ENCODE data around the gene ASTN2. TPM values are rescaled to one million over a fixed set of nuclear protein-coding genes. Genes with fewer than 3 reads are reported as not detected.

ASTN2 gene
- total and polyA plus RNA-seq, 10 of the 15 experiments (the other 5 are each of a cell fraction or from before 2014, with no cell fraction given): 1.4 to 15.7 (median 7.0) TPM

DNA sequence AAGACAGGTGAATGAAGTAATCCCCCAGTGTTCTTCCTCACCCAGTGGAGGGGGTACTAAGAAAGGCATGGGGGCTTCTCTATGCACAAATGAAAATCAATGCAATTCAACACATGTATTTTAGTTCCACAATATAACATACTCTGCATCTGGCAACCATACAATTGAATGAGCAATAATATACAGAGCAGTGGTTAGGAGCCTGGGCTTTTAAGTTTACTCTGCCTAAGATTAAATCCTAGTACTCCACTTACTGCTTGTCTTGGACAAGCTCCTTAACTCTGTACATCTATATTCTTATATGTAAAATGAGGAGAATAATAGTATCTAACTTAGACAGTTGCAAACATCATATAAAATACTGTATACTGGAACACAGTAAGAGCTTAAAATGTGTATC lies 923.2 kb downstream of the ASTN2 start:
- Histone ChIP-seq H3K4me1 (ENCODE audit: control insufficient read depth, insufficient read depth, low read length) (no peaks in the 10 kb centered on the region), H3K27ac (ENCODE audit: control insufficient read depth, insufficient read depth) (no peak overlapping the region), H3K79me2 (ENCODE audit: control insufficient read depth, insufficient read depth, low read length) (no peaks in the 10 kb centered on the region), H3K36me3 (ENCODE audit: control insufficient read depth in 2 of 2, insufficient read depth in 2 of 2, low read length in 1 of 2) (no peaks in the 10 kb centered on the region), H3K4me3 (no peak overlapping the region), H4K20me1 (ENCODE audit: control insufficient read depth, insufficient read depth) (no peaks in the 10 kb centered on the region), H3K27me3 (replicated peaks in 1 of 2; ENCODE audit: control insufficient read depth in 2 of 2, insufficient read depth in 2 of 2, low read length in 1 of 2) (no peaks in the 10 kb centered on the region), H3K9ac (ENCODE audit: control insufficient read depth, insufficient read depth, low read length) (no peak overlapping the region), H3K4me2 (ENCODE audit: control insufficient read depth, insufficient read depth) (no peak overlapping the region), H2AFZ (ENCODE audit: control insufficient read depth, low read depth, low read length) (no peak overlapping the region), H3K9me3 (replicated peaks; ENCODE audit: control insufficient read depth, insufficient read depth, low read length) (no peaks in the 10 kb centered on the region)
- no TSS peak for BruUV-seq (replicated peaks)
- no peak for ATAC-seq
- in situ Hi-C loops (cut with MboI): no loop called here
- ChIA-PET CTCF (interaction anchor here (1.5 to 2.1 kb wide), 2 partner anchors 80 to 328 kb away, joined by 4 to 6 read pairs; no protein-coding TSS in a partner anchor), POLR2A (no interaction called here), RAD21 (ENCODE audit: unreplicated experiment) (interaction anchor here (0.7 kb wide), 1 partner anchor 125 kb away, joined by 3 read pairs; no protein-coding TSS in a partner anchor), SMC1A (ENCODE audit: uncharacterized antibody, unreplicated experiment) (interaction anchor here (1.0 kb wide), 1 partner anchor 328 kb away, joined by 4 read pairs; no protein-coding TSS in a partner anchor)
- no peak for FAIRE-seq
- no peak for DNase-seq (ENCODE audit: low read depth, low spot score)
- intact Hi-C loops (cut with micrococcal nuclease; ENCODE audit: unreplicated experiment): loop anchor here (10.0 kb wide), 3 partner anchors 157 to 327 kb away; no protein-coding TSS in a partner anchor
- TF ChIP-seq CHD1 (IDR thresholded peaks at IDR 0.05; ENCODE audit: low read depth, low read length) (no peak), TCF7 (IDR thresholded peaks at IDR 0.05; ENCODE audit: borderline replicate concordance) (no peak), CBFB (IDR thresholded peaks at IDR 0.05; ENCODE audit: low read depth) (no peak), HDGF (IDR thresholded peaks at IDR 0.05) (no peak)

DNA sequence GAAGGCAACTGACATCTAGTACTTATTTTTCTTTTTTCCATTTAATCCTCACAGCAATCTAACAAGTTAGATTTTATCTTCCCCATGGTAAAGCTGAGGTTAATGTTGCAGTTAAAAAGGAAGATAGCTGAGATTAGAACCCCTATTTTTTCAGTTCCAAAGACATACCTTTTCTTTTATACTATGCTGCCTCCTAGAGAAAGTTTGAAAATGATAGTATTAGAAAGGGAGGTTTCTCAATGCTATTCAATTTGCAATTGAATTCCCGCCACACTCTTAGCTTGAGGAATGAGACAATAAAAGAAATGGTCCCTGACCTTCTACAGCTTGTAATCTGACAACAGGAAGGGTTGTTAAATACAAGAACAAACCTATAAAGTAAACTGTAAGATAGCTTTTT lies 923.6 kb downstream of the ASTN2 start:
- Histone ChIP-seq H3K9me3 (replicated peaks; ENCODE audit: control insufficient read depth, insufficient read depth, low read length) (no peaks in the 10 kb centered on the region), H2AFZ (ENCODE audit: control insufficient read depth, low read depth, low read length) (no peak overlapping the region)

More for the DNA sequence above, 923.6 kb downstream of the ASTN2 start:
- Histone ChIP-seq H3K27me3 (replicated peaks in 1 of 2; ENCODE audit: control insufficient read depth in 2 of 2, insufficient read depth in 2 of 2, low read length in 1 of 2) (no peaks in the 10 kb centered on the region), H3K79me2 (ENCODE audit: control insufficient read depth, insufficient read depth, low read length) (no peaks in the 10 kb centered on the region), H3K4me1 (ENCODE audit: control insufficient read depth, insufficient read depth, low read length) (no peaks in the 10 kb centered on the region), H3K27ac (ENCODE audit: control insufficient read depth, insufficient read depth) (no peak overlapping the region), H4K20me1 (ENCODE audit: control insufficient read depth, insufficient read depth) (no peaks in the 10 kb centered on the region), H3K4me3 (no peak overlapping the region), H3K4me2 (ENCODE audit: control insufficient read depth, insufficient read depth) (no peak overlapping the region), H3K9ac (ENCODE audit: control insufficient read depth, insufficient read depth, low read length) (no peak overlapping the region), H3K36me3 (ENCODE audit: control insufficient read depth in 2 of 2, insufficient read depth in 2 of 2, low read length in 1 of 2) (no peaks in the 10 kb centered on the region)
- SMC1A ChIA-PET (ENCODE audit: uncharacterized antibody, unreplicated experiment): interaction anchor here (1.0 kb wide), 1 partner anchor 328 kb away, joined by 4 read pairs; no protein-coding TSS in a partner anchor
- ATAC-seq (no peak), DNase-seq (ENCODE audit: low read depth, low spot score) (no peak), FAIRE-seq (no peak)
- in situ Hi-C loops (cut with MboI): no loop called here
- CTCF ChIA-PET: interaction anchor here (1.5 to 2.1 kb wide), 2 partner anchors 80 to 328 kb away, joined by 4 to 6 read pairs; no protein-coding TSS in a partner anchor
- WGBS (ENCODE audit: insufficient coverage, insufficient replicate concordance, low lambda C conversion rate, missing lambda C conversion rate): 47% methylated on average over 1 of the region's 1 CpG
- RAD21 ChIA-PET (ENCODE audit: unreplicated experiment): no interaction called here
- POLR2A ChIA-PET: no interaction called here
- no peak for TF ChIP-seq TCF7 (IDR thresholded peaks at IDR 0.05; ENCODE audit: borderline replicate concordance)
- TF ChIP-seq, protein P1, sequence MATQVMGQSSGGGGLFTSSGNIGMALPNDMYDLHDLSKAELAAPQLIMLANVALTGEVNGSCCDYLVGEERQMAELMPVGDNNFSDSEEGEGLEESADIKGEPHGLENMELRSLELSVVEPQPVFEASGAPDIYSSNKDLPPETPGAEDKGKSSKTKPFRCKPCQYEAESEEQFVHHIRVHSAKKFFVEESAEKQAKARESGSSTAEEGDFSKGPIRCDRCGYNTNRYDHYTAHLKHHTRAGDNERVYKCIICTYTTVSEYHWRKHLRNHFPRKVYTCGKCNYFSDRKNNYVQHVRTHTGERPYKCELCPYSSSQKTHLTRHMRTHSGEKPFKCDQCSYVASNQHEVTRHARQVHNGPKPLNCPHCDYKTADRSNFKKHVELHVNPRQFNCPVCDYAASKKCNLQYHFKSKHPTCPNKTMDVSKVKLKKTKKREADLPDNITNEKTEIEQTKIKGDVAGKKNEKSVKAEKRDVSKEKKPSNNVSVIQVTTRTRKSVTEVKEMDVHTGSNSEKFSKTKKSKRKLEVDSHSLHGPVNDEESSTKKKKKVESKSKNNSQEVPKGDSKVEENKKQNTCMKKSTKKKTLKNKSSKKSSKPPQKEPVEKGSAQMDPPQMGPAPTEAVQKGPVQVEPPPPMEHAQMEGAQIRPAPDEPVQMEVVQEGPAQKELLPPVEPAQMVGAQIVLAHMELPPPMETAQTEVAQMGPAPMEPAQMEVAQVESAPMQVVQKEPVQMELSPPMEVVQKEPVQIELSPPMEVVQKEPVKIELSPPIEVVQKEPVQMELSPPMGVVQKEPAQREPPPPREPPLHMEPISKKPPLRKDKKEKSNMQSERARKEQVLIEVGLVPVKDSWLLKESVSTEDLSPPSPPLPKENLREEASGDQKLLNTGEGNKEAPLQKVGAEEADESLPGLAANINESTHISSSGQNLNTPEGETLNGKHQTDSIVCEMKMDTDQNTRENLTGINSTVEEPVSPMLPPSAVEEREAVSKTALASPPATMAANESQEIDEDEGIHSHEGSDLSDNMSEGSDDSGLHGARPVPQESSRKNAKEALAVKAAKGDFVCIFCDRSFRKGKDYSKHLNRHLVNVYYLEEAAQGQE (IDR thresholded peaks at IDR 0.05; ENCODE audit: low read depth, low read length): no peak
- no peak for TF ChIP-seq ZNF217 (IDR thresholded peaks at IDR 0.05)
- TF ChIP-seq ATF7 (IDR thresholded peaks at IDR 0.05; ENCODE audit: low read depth): no peak
- TF ChIP-seq ZNF384 (IDR thresholded peaks at IDR 0.05; ENCODE audit: borderline replicate concordance, low read depth, low read length): no peak
- TF ChIP-seq CHD1 (IDR thresholded peaks at IDR 0.05; ENCODE audit: low read depth, low read length): no peak
- TF ChIP-seq SIX5 (IDR thresholded peaks at IDR 0.05; ENCODE audit: low read depth, low read length, severe bottlenecking): no peak
- TF ChIP-seq RBBP5 (conservative IDR thresholded peaks at IDR 0.05): no peak
- TF ChIP-seq PAX8 (IDR thresholded peaks at IDR 0.05): no peak
- TF ChIP-seq WRNIP1 (IDR thresholded peaks at IDR 0.05; ENCODE audit: borderline replicate concordance, low read depth, low read length): no peak
- intact Hi-C loops (cut with micrococcal nuclease; ENCODE audit: unreplicated experiment): loop anchor here (10.0 kb wide), 3 partner anchors 156 to 326 kb away; no protein-coding TSS in a partner anchor
- BruUV-seq (replicated peaks): no TSS peak
